HG03060 (cell line): Measurements from ENCODE around the gene RTN4.

Experiments used
- ATAC-seq: cut with Tn5 transposase; IDR thresholded peaks from one replicate; pipeline ENCODE4 v1.9.1; 2021; ENCODE audit warnings: low read depth, moderate number of reproducible peaks; ENCODE audit not compliant: unreplicated experiment

Gene RTN4

GRCh38 chr2:54931473-54931872 lies 118.8 kb downstream of the RTN4 start:
- ATAC-seq = no peak

GRCh38 chr2:54928719-54929118 lies 121.5 kb downstream of the RTN4 start:
- no peak for ATAC-seq

GRCh38 chr2:54927751-54928615 lies 122.3 kb downstream of the RTN4 start:
- ATAC-seq = no peak

GRCh38 chr2:54927085-54927750 lies 123.0 kb downstream of the RTN4 start:
- no peak for ATAC-seq

- ATAC-seq = no peak
Observed at GRCh38 chr2:54925022-54925421, 125.2 kb downstream of the RTN4 start.

- ATAC-seq = no peak
Observed at GRCh38 chr2:54924121-54924520, 126.1 kb downstream of the RTN4 start.
